GM23338 (cell line): ENCODE measurements around the gene PKD1. TPM values are rescaled to one million over a fixed set of nuclear protein-coding genes. Genes with fewer than 3 reads are reported as not detected.
A peak's percentile ranks its signal among the peaks of the same experiment; 100 is the strongest.

Experiments
- ATAC-seq: fragments of 200-7000 bp; cut with Tn5 transposase; 3 replicates; pipeline ENCODE4 v1.9.1; 2020
- DNase-seq: peaks from one replicate; pipeline ENCODE4 v3.0.0-alpha.2; 2015; ENCODE audit warnings: low spot score
- H2AFZ ChIP-seq: fragments of 200-600 bp; sonication (generic); 2 replicates; pipeline ENCODE4 v1.8.0; 2016; ENCODE audit warnings: antibody characterized with exemption, mild to moderate bottlenecking, moderate library complexity
- H3F3A ChIP-seq: fragments of 200-600 bp; sonication (generic); replicated peaks from 2 replicates; pipeline ENCODE4 v1.8.0; 2017; ENCODE audit warnings: antibody characterized with exemption, mixed run types, low read depth
- H3K27ac ChIP-seq: fragments of 200-600 bp; sonication (generic); 2 replicates; pipeline ENCODE4 v1.6.1; 2016; ENCODE audit warnings: low read depth
- H3K27me3 ChIP-seq: fragments of 200-600 bp; sonication (generic); 2 replicates; pipeline ENCODE4 v1.8.0; 2016; ENCODE audit warnings: mild to moderate bottlenecking, mixed run types, moderate library complexity; ENCODE audit not compliant: insufficient read depth
- H3K36me3 ChIP-seq: fragments of 200-600 bp; sonication (generic); 2 replicates; pipeline ENCODE4 v1.8.0; 2016; ENCODE audit warnings: mild to moderate bottlenecking; ENCODE audit not compliant: insufficient read depth
- H3K4me1 ChIP-seq: fragments of 200-600 bp; sonication (generic); 2 replicates; pipeline ENCODE4 v1.8.0; 2016; ENCODE audit warnings: mild to moderate bottlenecking, moderate library complexity; ENCODE audit not compliant: insufficient read depth
- H3K4me2 ChIP-seq: fragments of 200-600 bp; sonication (generic); 2 replicates; pipeline ENCODE4 v1.7.1; 2017; ENCODE audit warnings: mixed run types
- H3K4me3 ChIP-seq: fragments of 200-600 bp; sonication (generic); 2 replicates; pipeline ENCODE4 v1.6.1; 2016; ENCODE audit warnings: mixed run types
- H3K79me2 ChIP-seq: fragments of 200-600 bp; sonication (generic); replicated peaks from 2 replicates; pipeline ENCODE4 v1.8.0; 2017; ENCODE audit warnings: mild to moderate bottlenecking; ENCODE audit not compliant: insufficient read depth
- H3K9me2 ChIP-seq: fragments of 200-600 bp; sonication (generic); 2 replicates; pipeline ENCODE4 v1.8.0; 2017; ENCODE audit not compliant: insufficient read depth
- H4K20me1 ChIP-seq: fragments of 200-600 bp; sonication (generic); replicated peaks from 2 replicates; pipeline ENCODE4 v1.8.0; 2017; ENCODE audit warnings: mild to moderate bottlenecking; ENCODE audit not compliant: insufficient read depth
- H3K27ac Mint-ChIP-seq: 2 replicates; pipeline ENCODE4 v1.8.0; 2020; ENCODE audit warnings: inconsistent platforms, mild to moderate bottlenecking, moderate library complexity, mixed read lengths
- H3K27me3 Mint-ChIP-seq: 3 replicates; pipeline ENCODE4 v1.8.0; 2022; ENCODE audit warnings: low read depth, mild to moderate bottlenecking, moderate library complexity, mixed read lengths, inconsistent platforms; ENCODE audit not compliant: insufficient read depth, poor library complexity
- H3K36me3 Mint-ChIP-seq: 3 replicates; pipeline ENCODE4 v1.8.0; 2021; ENCODE audit warnings: low read depth, mild to moderate bottlenecking, inconsistent platforms, moderate library complexity, mixed read lengths
- H3K4me1 Mint-ChIP-seq: 3 replicates; pipeline ENCODE4 v1.8.0; 2020; ENCODE audit warnings: mild to moderate bottlenecking, inconsistent platforms, mixed read lengths
- H3K4me3 Mint-ChIP-seq: 3 replicates; pipeline ENCODE4 v1.8.0; 2021; ENCODE audit warnings: moderate library complexity, mild to moderate bottlenecking, inconsistent platforms, mixed read lengths
- H3K9me3 Mint-ChIP-seq: 3 replicates; pipeline ENCODE4 v1.8.0; 2020; ENCODE audit warnings: moderate library complexity, mild to moderate bottlenecking, inconsistent platforms, mixed read lengths
- CREB1 ChIP-seq: fragments of 250-450 bp; sonication (Bioruptor Pico); IDR thresholded peaks from 2 replicates; pipeline ENCODE4 v1.5.0; 2020; ENCODE audit warnings: low read depth, mild to moderate bottlenecking, moderate library complexity
- ETS1 ChIP-seq: IDR thresholded peaks from 2 replicates; pipeline ENCODE4 v1.6.1; 2016; ENCODE audit warnings: antibody characterized with exemption
- EZH2 ChIP-seq: fragments of 200-600 bp; sonication (generic); IDR thresholded peaks from one replicate; pipeline ENCODE4 v1.8.0; 2017; ENCODE audit warnings: antibody characterized with exemption, mild to moderate bottlenecking, low read depth; ENCODE audit not compliant: unreplicated experiment
- EZH2phosphoT487 ChIP-seq: fragments of 200-600 bp; sonication (generic); IDR thresholded peaks from one replicate; pipeline ENCODE4 v1.8.1; 2018; ENCODE audit warnings: antibody characterized with exemption; ENCODE audit not compliant: unreplicated experiment
- JUNB ChIP-seq: IDR thresholded peaks from one replicate; pipeline ENCODE4 v1.6.1; 2016; ENCODE audit warnings: antibody characterized with exemption; ENCODE audit not compliant: unreplicated experiment
- STAT1 ChIP-seq: IDR thresholded peaks from one replicate; pipeline ENCODE4 v1.6.1; 2016; ENCODE audit warnings: antibody characterized with exemption; ENCODE audit not compliant: unreplicated experiment
- ZNF331 ChIP-seq: fragments of 250-450 bp; sonication (Bioruptor Pico); IDR thresholded peaks from 2 replicates; pipeline ENCODE4 v1.5.0; 2020; ENCODE audit warnings: low read depth, mild to moderate bottlenecking, moderate library complexity
- ZNF462 ChIP-seq: fragments of 250-450 bp; sonication (Bioruptor Pico); IDR thresholded peaks from 2 replicates; pipeline ENCODE4 v1.5.0; 2020; ENCODE audit warnings: mild to moderate bottlenecking, moderate library complexity
- polyA plus RNA-seq: library from polyadenylated mRNA; unstranded; fragments of >200 nt; fragmentation: Nextera tagmentation; extraction: Ambion mirVana; gene quantifications from 2 replicates; pipeline ENCODE4 v1.2.1, GENCODE V29; 2016
- total RNA-seq: library from RNA; depleted of rRNA; stranded (reverse); fragments of >200 nt; shearing (Covaris generic); gene quantifications from 2 replicates; pipeline ENCODE4 v1.2.3, GENCODE V29; 2014
- TF ChIP-seq, protein P1 (sequence below): IDR thresholded peaks from one replicate; pipeline ENCODE4 v1.6.1; 2018; ENCODE audit warnings: antibody characterized with exemption; ENCODE audit not compliant: unreplicated experiment

PKD1 gene
- total and polyA plus RNA-seq, 2 experiments from 2014 or later, result 21.1 to 107 TPM

- DNase-seq (no peak), ATAC-seq (no peak)
- TF ChIP-seq ZNF462, result no peak
- no peak for TF ChIP-seq CREB1 (CRISPR knock-in tag)
- TF ChIP-seq ZNF331, result no peak
- TF ChIP-seq EZH2phosphoT487, result no peak
- TF ChIP-seq EZH2, result no peak
- no peak for TF ChIP-seq JUNB
- TF ChIP-seq, protein P1, sequence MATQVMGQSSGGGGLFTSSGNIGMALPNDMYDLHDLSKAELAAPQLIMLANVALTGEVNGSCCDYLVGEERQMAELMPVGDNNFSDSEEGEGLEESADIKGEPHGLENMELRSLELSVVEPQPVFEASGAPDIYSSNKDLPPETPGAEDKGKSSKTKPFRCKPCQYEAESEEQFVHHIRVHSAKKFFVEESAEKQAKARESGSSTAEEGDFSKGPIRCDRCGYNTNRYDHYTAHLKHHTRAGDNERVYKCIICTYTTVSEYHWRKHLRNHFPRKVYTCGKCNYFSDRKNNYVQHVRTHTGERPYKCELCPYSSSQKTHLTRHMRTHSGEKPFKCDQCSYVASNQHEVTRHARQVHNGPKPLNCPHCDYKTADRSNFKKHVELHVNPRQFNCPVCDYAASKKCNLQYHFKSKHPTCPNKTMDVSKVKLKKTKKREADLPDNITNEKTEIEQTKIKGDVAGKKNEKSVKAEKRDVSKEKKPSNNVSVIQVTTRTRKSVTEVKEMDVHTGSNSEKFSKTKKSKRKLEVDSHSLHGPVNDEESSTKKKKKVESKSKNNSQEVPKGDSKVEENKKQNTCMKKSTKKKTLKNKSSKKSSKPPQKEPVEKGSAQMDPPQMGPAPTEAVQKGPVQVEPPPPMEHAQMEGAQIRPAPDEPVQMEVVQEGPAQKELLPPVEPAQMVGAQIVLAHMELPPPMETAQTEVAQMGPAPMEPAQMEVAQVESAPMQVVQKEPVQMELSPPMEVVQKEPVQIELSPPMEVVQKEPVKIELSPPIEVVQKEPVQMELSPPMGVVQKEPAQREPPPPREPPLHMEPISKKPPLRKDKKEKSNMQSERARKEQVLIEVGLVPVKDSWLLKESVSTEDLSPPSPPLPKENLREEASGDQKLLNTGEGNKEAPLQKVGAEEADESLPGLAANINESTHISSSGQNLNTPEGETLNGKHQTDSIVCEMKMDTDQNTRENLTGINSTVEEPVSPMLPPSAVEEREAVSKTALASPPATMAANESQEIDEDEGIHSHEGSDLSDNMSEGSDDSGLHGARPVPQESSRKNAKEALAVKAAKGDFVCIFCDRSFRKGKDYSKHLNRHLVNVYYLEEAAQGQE, result no peak
- TF ChIP-seq STAT1, result no peak
- TF ChIP-seq ETS1, result no peak
- 0 out of 2 replicates have a peak overlapping the region, but pooled peaks have one; percentile 26 for H3K27ac ChIP-seq
- peak overlapping the region; percentile 99; the same call in 1 of the 2 replicates for H3K4me3 ChIP-seq
- H4K20me1 ChIP-seq, result peaks cover 26% of the 10 kb centered on the region
- no peaks in the 10 kb centered on the region for H3K9me2 ChIP-seq
- peaks cover 37% of the 10 kb centered on the region for H3K27me3 Mint-ChIP-seq
- H3K4me1 ChIP-seq, result peaks cover 18% of the 10 kb centered on the region; the same call in 1 of the 2 replicates
- peak overlapping the region; percentile 93 for H3K4me3 Mint-ChIP-seq
- no peak overlapping the region for H2AFZ ChIP-seq
- H3K36me3 Mint-ChIP-seq, result peaks cover 35% of the 10 kb centered on the region
- peaks cover 87% of the 10 kb centered on the region for H3K79me2 ChIP-seq
- H3K9me3 Mint-ChIP-seq, result peaks cover 18% of the 10 kb centered on the region
- H3K4me2 ChIP-seq, result peak overlapping the region; percentile 26; the same call in 1 of the 2 replicates
- no peaks in the 10 kb centered on the region for H3K27me3 ChIP-seq
- H3K4me1 Mint-ChIP-seq, result peaks cover 31% of the 10 kb centered on the region
- peaks cover 18% of the 10 kb centered on the region; the same call in 1 of the 2 replicates for H3K36me3 ChIP-seq
- H3K27ac Mint-ChIP-seq, result peak overlapping the region; percentile 77; the same call in 1 of the 2 replicates
- peaks cover 25% of the 10 kb centered on the region for H3F3A ChIP-seq
Observed at GRCh38 chr16:2157480-2158261, 22.0 kb upstream of the PKD1 start.
